Natural killer cell (primary cell): ENCODE results near the gene TRAPPC3L. TPM values are rescaled to one million over a fixed set of nuclear protein-coding genes. Genes with fewer than 3 reads are reported as not detected.

ENCODE experiments used
- ATAC-seq, 3 donors: fragments of 150-1000 bp in 2 of 3; fragments of 200-7000 bp in 1 of 3; cut with Tn5 transposase; 1 replicate in 1 of 3; 2 replicates in 2 of 3; pipeline ENCODE4 v1.10.0; 2021; ENCODE audit warnings: mild to moderate bottlenecking in 2 of 3, moderate library complexity in 2 of 3
- DNase-seq, 2 donors: peaks; one replicate each; pipeline versions ENCODE4 v3.0.0 to v3.0.0-alpha.2; 2013 to 2021; ENCODE audit warnings: mixed read lengths in 1 of 2
- H3K27ac ChIP-seq: one replicate; pipeline ENCODE4 v1.5.1; 2013; ENCODE audit warnings: mild to moderate bottlenecking, low read length
- H3K27me3 ChIP-seq: one replicate; pipeline ENCODE4 v1.6.1; 2013; ENCODE audit warnings: low read length; ENCODE audit not compliant: control insufficient read depth, insufficient read depth
- H3K36me3 ChIP-seq: one replicate; pipeline ENCODE4 v1.6.1; 2013; ENCODE audit warnings: low read length; ENCODE audit not compliant: control insufficient read depth, insufficient read depth
- H3K4me1 ChIP-seq: one replicate; pipeline ENCODE4 v1.6.1; 2013; ENCODE audit warnings: low read length; ENCODE audit not compliant: control insufficient read depth, insufficient read depth
- H3K4me3 ChIP-seq: one replicate; pipeline ENCODE4 v1.5.1; 2013; ENCODE audit warnings: low read length
- H3K9me3 ChIP-seq: one replicate; pipeline ENCODE4 v1.6.1; 2013; ENCODE audit warnings: low read length; ENCODE audit not compliant: control insufficient read depth, insufficient read depth
- H3K27ac Mint-ChIP-seq, 2 donors: one replicate each; pipeline ENCODE4 v1.8.0; 2022; ENCODE audit warnings: mild to moderate bottlenecking in 2 of 2, mixed read lengths in 2 of 2, moderate library complexity in 1 of 2
- H3K27me3 Mint-ChIP-seq, 2 donors: one replicate each; pipeline ENCODE4 v1.8.0; 2022; ENCODE audit warnings: low read depth in 2 of 2, mixed read lengths in 2 of 2
- H3K36me3 Mint-ChIP-seq: one replicate; pipeline ENCODE4 v1.8.0; 2022; ENCODE audit warnings: mixed read lengths
- H3K4me1 Mint-ChIP-seq, 2 donors: one replicate each; pipeline ENCODE4 v1.8.0; 2022; ENCODE audit warnings: mixed read lengths in 2 of 2
- H3K4me3 Mint-ChIP-seq: one replicate; pipeline ENCODE4 v1.8.0; 2022; ENCODE audit warnings: mild to moderate bottlenecking, moderate library complexity, mixed read lengths
- H3K9me3 Mint-ChIP-seq, 2 donors: one replicate each; pipeline ENCODE4 v1.8.0; 2022; ENCODE audit warnings: mixed read lengths in 2 of 2
- CTCF ChIP-seq: fragments of 200-600 bp; IDR thresholded peaks from one replicate; pipeline ENCODE4 v1.8.0; 2022; ENCODE audit warnings: antibody characterized with exemption
- WGBS: methylation state at CpG from one replicate; pipeline ENCODE4 v1.1.7; 2013; ENCODE audit warnings: missing lambda C conversion rate; ENCODE audit not compliant: insufficient coverage; 5-methylcytosine and 5-hydroxymethylcytosine counted together
- intact Hi-C: fragments of 100-400 bp; cut with micrococcal nuclease; formaldehyde crosslinking; loops from one replicate; pipeline ENCODE4 v1.14.2; 2022
- total RNA-seq, 4 donors: library from RNA; stranded (reverse); fragments of 120-200 nt in 1 of 4; gene quantifications; one replicate each; pipeline versions ENCODE4 v1.2.3 to v1.2.4, GENCODE V29; 2013 to 2022

The TRAPPC3L gene
- total RNA-seq, 3 donors from 2014 or later (not counting 1 experiment from before 2014, with no cell fraction given): 0.66 TPM; not detected in 2

GRCh38 chr6:116450769-116451740 is 94.4 kb downstream of the TRAPPC3L start:
- Mint-ChIP-seq H3K9me3 (no peaks in the 10 kb centered on the region), H3K4me1 (peaks cover 9 to 10% of the 10 kb centered on the region in 2 donors), H3K36me3 (no peaks in the 10 kb centered on the region), H3K27ac (no peak overlapping the region), H3K27me3 (peaks cover 7 to 12% of the 10 kb centered on the region in 2 donors), H3K4me3 (no peak overlapping the region)
- no peak for TF ChIP-seq CTCF
- H3K27ac ChIP-seq: no peak overlapping the region
- intact Hi-C loops: no loop called here
- DNase-seq (no peak), ATAC-seq (peak in 1 of 3 donors; percentile 73)
- peaks cover 7% of the 10 kb centered on the region for H3K4me1 ChIP-seq
- WGBS: 55% methylated on average over 7 of the region's 9 CpGs
- no peak overlapping the region for H3K4me3 ChIP-seq
- H3K27me3 ChIP-seq: no peaks in the 10 kb centered on the region
- no peaks in the 10 kb centered on the region for H3K36me3 ChIP-seq
- H3K9me3 ChIP-seq: no peaks in the 10 kb centered on the region

- no peak overlapping the region for H3K27ac Mint-ChIP-seq
- H3K27me3 ChIP-seq: no peaks in the 10 kb centered on the region
- no peaks in the 10 kb centered on the region for H3K36me3 ChIP-seq
- intact Hi-C loops: no loop called here
- H3K9me3 Mint-ChIP-seq: no peaks in the 10 kb centered on the region
- H3K4me1 Mint-ChIP-seq: peaks cover 11 to 12% of the 10 kb centered on the region in 2 donors
- peaks cover 10% of the 10 kb centered on the region for H3K4me1 ChIP-seq
- no peaks in the 10 kb centered on the region for H3K36me3 Mint-ChIP-seq
- no peak for ATAC-seq
- peaks cover 7 to 12% of the 10 kb centered on the region in 2 donors for H3K27me3 Mint-ChIP-seq
- H3K27ac ChIP-seq: no peak overlapping the region
- no peak for TF ChIP-seq CTCF
- DNase-seq: no peak
- WGBS: 100% methylated on average over 1 of the region's 1 CpG
- H3K9me3 ChIP-seq: no peaks in the 10 kb centered on the region
- no peak overlapping the region for H3K4me3 ChIP-seq
- H3K4me3 Mint-ChIP-seq: no peak overlapping the region
Measured at GRCh38 chr6:116450185-116450710, 95.2 kb downstream of the TRAPPC3L start.

- H3K27me3 Mint-ChIP-seq: peaks cover 7 to 12% of the 10 kb centered on the region in 2 donors
- Histone ChIP-seq H3K36me3 (no peaks in the 10 kb centered on the region), H3K27me3 (no peaks in the 10 kb centered on the region), H3K9me3 (no peaks in the 10 kb centered on the region), H3K4me1 (peaks cover 17% of the 10 kb centered on the region), H3K4me3 (no peak overlapping the region), H3K27ac (no peak overlapping the region)
- TF ChIP-seq CTCF: no peak
- H3K4me1 Mint-ChIP-seq: peaks cover 18% of the 10 kb centered on the region in 2 donors
- H3K27ac Mint-ChIP-seq: no peak overlapping the region
- DNase-seq (no peak), ATAC-seq (no peak)
- no peaks in the 10 kb centered on the region for H3K9me3 Mint-ChIP-seq
- WGBS: no CpG with 5 or more reads among the region's 1 CpG
- no peaks in the 10 kb centered on the region for H3K36me3 Mint-ChIP-seq
- intact Hi-C loops: no loop called here
- no peak overlapping the region for H3K4me3 Mint-ChIP-seq
Measured at GRCh38 chr6:116449565-116449964, 95.9 kb downstream of the TRAPPC3L start.
